WERI-Rb-1 (cell line): ENCODE results near the gene MYO16.

Experiments used
- DNase-seq: peaks from one replicate; pipeline ENCODE4 v3.0.0-alpha.2; 2020
- H3K27ac ChIP-seq: fragments of 250-450 bp; sonication (Bioruptor Pico); 2 replicates; pipeline ENCODE4 v1.5.1; 2020; ENCODE audit warnings: mild to moderate bottlenecking, moderate library complexity
- H3K27me3 ChIP-seq: fragments of 250-450 bp; sonication (Bioruptor Pico); 2 replicates; pipeline ENCODE4 v1.5.1; 2021; ENCODE audit warnings: mild to moderate bottlenecking, low read depth, moderate library complexity; ENCODE audit not compliant: insufficient read depth, severe bottlenecking
- H3K36me3 ChIP-seq: fragments of 250-450 bp; sonication (Bioruptor Pico); 2 replicates; pipeline ENCODE4 v1.5.1; 2020; ENCODE audit warnings: mild to moderate bottlenecking, moderate library complexity
- H3K4me3 ChIP-seq: 2 replicates; pipeline ENCODE4 v1.5.1; 2011; ENCODE audit warnings: low read depth, mild to moderate bottlenecking, control low read depth, low read length
- H3K9me3 ChIP-seq: fragments of 250-450 bp; sonication (Bioruptor Pico); 2 replicates; pipeline ENCODE4 v1.5.1; 2021; ENCODE audit warnings: mild to moderate bottlenecking, moderate library complexity; ENCODE audit not compliant: severe bottlenecking
- CTCF ChIP-seq: IDR thresholded peaks from 2 replicates; pipeline ENCODE4 v1.5.1; 2011; ENCODE audit warnings: low read depth, mild to moderate bottlenecking, control low read depth, inconsistent platforms, low read length

MYO16 gene

DNA sequence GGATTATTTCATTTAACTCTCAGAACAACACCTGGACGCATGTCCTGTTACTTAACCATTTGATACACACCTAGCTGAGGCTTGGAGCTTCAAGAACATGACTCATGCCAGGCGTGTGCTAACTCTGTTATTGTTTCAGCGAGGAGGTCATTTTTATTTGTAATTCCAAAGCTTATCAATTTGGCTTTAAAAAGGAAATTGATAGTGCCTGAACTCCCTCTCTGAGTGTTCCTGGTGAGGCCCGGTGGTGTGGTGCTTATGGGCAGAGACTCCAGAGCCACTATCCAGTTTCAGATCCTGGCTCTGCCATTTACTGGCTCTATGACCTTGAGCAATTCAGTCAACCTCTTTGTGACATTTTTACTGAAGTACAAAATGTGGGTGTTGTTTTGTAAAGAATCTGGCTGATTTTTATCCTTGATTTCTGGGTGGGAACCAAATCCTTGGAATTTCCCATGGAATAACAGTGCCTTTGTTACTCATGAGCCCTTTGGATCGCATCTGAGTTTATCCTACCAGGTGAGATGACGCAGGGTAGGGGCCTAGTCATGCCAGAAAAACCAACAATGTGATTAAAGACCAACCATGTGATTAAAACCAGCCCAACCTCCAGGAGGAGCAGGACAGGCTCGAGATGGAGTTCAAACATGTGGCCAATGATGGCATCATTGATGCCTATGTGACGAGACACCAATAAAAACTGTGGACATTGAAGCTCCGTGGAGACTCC, 198.8 kb downstream of the MYO16 start:
- H3K36me3 ChIP-seq, result no peaks in the 10 kb centered on the region
- H3K9me3 ChIP-seq, result peaks cover 7% of the 10 kb centered on the region
- TF ChIP-seq CTCF, result no peak
- H3K4me3 ChIP-seq, result no peak overlapping the region
- no peak overlapping the region for H3K27ac ChIP-seq
- peaks cover 10% of the 10 kb centered on the region for H3K27me3 ChIP-seq
- DNase-seq, result no peak

DNA sequence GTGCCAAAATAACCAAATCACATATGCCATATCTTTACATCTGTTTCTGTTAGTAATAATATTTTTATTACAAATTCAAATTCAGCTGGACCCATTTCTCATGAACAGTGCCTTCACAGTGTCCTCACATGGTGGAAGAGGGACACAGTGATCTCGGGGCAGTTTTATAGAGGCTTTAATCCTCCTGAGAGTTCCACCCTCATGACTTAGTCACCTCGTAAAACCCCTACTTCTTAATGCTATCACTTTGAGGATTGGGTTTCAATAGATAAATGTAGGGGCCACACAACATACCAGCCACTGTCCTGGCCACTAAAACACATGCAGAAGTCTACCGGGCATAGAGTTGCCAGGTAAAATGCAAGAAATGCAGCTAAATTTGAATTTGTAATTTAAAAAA, 201.5 kb downstream of the MYO16 start:
- DNase-seq, result no peak
- peaks cover 7% of the 10 kb centered on the region for H3K27me3 ChIP-seq
- TF ChIP-seq CTCF, result no peak
- H3K27ac ChIP-seq, result no peak overlapping the region
- no peaks in the 10 kb centered on the region for H3K36me3 ChIP-seq
- H3K4me3 ChIP-seq, result no peak overlapping the region
- peaks cover 7% of the 10 kb centered on the region for H3K9me3 ChIP-seq

DNA sequence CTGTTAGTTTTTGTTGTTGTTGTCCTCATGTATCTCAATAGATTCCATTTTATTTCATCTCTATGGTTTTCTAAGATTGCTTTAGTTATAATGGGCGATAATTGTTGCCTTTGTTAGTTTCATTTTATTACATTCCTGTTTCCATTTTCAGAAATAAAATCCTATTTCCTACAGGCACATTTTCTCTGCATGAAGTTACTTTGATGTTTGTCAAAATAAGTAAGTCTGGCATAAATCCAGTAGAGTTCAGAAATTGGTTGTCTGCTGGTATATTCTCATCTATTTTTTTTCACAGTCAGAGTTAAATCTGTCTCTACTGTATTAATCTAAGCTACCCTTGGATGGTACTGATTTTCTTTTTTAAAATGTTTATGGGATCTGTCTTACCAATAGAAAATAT, 204.1 kb downstream of the MYO16 start:
- no peak for DNase-seq

GRCh38 chr13:108834193-108834592, 204.8 kb downstream of the MYO16 start:
- no peak for DNase-seq
- peaks cover 4% of the 10 kb centered on the region for H3K27me3 ChIP-seq
- no peaks in the 10 kb centered on the region for H3K36me3 ChIP-seq
- no peaks in the 10 kb centered on the region for H3K9me3 ChIP-seq
- no peak overlapping the region for H3K27ac ChIP-seq
- no peak overlapping the region for H3K4me3 ChIP-seq
- no peak for TF ChIP-seq CTCF

More for the DNA sequence above, 204.1 kb downstream of the MYO16 start:
- H3K9me3 ChIP-seq, result peaks cover 2% of the 10 kb centered on the region
- H3K27me3 ChIP-seq, result peaks cover 4% of the 10 kb centered on the region
- H3K4me3 ChIP-seq, result no peak overlapping the region
- H3K36me3 ChIP-seq, result no peaks in the 10 kb centered on the region
- no peak for TF ChIP-seq CTCF
- H3K27ac ChIP-seq, result no peak overlapping the region

GRCh38 chr13:108835083-108835482, 205.7 kb downstream of the MYO16 start:
- no peak for DNase-seq
- Histone ChIP-seq H3K36me3 (no peaks in the 10 kb centered on the region), H3K4me3 (no peak overlapping the region), H3K27ac (no peak overlapping the region), H3K9me3 (no peaks in the 10 kb centered on the region), H3K27me3 (peaks cover 4% of the 10 kb centered on the region)
- TF ChIP-seq CTCF, result no peak

GRCh38 chr13:108850691-108851090, 221.3 kb downstream of the MYO16 start:
- TF ChIP-seq CTCF, result no peak
- no peaks in the 10 kb centered on the region for H3K9me3 ChIP-seq
- no peak overlapping the region for H3K27ac ChIP-seq
- DNase-seq, result no peak
- H3K4me3 ChIP-seq, result no peak overlapping the region
- no peaks in the 10 kb centered on the region for H3K36me3 ChIP-seq
- peaks cover 49% of the 10 kb centered on the region for H3K27me3 ChIP-seq
